GM19035 (cell line): Measurements from ENCODE around the gene SNCAIP.
A peak's percentile ranks its signal among the peaks of the same experiment; 100 is the strongest.

ENCODE experiments used
- ATAC-seq: cut with Tn5 transposase; IDR thresholded peaks from one replicate; pipeline ENCODE4 v1.9.1; 2021; ENCODE audit not compliant: unreplicated experiment

The SNCAIP gene

DNA sequence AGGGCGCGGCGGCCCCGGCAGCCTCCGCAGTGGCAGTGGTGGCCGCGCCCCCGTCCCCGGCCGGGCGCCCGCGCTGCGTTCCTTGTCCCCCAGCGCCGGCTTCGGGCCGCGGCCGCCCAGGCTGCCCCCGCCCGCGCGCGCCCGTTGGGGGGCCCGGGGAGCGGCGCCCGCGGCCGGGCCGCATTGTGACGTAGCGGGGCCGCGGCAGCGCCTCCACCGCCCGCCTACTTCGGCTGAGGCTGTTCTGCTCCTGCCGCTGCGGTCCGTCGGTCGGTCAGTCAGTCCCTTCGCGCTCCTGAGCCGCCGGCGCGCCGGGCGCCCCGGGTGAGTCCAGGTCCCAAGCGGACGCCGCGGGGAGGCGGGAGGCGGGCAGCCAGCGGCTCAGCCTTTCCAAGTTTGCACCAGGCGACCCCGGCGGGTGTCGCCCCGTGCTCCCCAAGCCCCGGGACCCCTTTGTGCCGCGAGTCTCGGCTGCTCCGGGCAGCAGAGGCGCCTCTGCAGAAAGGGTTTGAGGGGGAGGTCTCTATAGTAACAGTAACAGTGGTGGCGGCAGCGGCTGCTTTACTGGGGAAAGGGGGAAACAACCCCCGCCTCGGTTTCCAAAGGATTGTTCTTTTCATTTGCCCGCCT, at the start of gene SNCAIP:
Gene SNCAIP (plus strand): TSS at position 277 of the 630 bp plus-strand sequence. CDS start 78,898 bp downstream, outside the sequence.
- ATAC-seq = peak; percentile 67

DNA sequence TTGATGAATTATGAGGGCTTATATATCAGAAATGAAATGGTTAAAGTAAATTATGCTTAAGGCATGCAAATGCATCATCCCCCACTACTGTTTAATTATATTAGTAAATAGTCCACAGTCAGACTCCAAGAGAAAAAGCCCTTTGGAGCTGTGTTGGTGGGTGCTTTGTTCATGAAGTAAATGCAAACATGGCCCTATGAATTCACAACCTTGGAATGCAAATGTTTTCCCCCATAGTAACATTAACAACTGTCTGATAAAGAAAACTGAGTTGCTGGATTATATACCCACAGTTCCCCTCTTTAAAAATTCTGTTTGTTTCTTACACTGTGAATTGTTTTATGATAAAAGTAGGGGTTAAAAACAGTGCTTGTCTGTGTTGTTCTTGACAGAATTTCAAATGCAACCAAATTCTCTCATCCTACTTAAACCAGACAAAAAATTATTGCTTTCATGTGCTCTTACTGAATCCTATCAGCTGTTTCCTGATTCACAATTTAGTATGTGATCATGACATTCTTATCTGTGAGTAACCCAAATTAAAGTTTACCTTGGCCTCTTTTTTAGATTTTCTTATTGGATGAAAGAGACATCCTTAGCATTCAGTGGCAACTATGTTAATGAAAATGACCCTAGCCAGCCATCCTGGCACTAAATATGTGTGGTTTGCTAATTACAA, 48.5 kb upstream of the SNCAIP start:
- ATAC-seq = no peak

DNA sequence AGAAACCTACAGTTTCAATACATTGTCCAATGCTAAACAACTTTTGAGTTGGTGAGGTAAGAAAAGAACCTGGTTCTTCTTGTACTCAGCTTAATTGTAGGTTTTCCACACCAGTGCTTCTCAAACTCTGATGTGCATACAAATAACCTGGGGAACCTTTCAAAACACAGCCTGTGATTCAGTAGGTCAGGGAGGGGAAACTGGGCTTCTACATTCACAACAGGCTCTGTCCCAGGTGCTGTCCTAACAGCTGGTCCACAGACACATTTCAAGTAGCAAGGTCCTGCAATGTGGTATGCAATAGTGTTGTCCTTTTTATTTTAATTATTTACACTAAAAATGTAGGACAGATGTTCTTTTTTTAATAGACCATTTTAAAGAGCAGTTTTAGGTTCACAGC, 47.4 kb upstream of the SNCAIP start:
- no peak for ATAC-seq

DNA sequence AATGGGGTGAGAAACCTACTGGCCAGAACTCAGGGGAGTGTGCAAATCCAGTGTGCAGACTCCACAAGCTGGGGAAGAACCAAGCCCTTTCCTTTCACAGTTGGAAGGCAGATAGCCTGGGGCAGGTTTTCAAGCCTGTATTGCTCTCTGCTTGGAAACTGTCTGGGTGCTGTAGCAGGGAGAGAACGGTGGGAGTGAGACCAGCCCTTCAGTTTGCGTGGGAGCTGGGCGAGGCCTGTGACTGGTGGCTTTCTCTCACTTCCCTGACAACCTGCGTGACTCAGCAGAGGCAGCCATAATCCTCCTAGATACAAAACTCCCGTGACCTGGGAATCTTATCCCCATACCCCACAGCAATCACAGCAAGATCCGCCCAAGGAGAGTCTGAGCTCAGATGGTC, 44.9 kb upstream of the SNCAIP start:
- ATAC-seq = no peak

DNA sequence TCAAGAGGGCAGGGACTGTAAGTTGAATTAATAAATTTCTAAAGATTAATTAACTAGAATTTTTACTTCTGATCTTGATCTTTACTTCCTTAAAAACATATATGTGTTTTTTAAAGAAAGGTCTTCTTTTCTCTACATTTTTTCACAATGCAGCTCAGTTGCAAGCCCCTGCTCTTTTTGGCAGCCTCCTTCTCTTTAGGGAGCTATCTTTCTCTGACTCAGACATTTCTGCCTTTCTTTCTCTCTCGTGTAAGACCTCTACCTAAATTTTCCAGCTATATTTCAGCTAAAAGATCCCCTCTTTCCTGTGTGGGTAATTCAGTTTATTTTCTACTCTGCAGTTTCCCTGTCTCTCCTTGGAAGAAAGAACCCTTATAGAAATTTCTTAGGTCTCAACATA, 38.3 kb upstream of the SNCAIP start:
- ATAC-seq = no peak

DNA sequence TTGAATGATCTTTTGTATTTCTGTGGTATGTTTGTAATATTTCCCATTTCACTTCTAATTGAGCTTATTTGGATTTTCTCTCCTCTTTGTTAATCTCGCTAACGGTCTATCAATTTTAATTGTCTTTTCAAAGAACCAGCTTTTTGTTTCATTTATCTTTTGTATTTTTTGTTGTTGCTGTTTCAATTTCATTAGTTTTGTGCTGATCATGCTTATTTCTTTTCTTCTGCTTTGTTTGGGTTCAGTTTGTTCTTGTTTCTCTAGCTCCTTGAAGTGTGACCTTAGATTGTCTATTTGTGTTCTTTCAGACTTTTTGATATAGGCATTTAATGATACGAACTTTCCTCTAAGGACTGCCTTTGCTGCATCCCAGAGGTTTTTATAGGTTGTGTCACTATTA, 28.4 kb upstream of the SNCAIP start:
- ATAC-seq = no peak

DNA sequence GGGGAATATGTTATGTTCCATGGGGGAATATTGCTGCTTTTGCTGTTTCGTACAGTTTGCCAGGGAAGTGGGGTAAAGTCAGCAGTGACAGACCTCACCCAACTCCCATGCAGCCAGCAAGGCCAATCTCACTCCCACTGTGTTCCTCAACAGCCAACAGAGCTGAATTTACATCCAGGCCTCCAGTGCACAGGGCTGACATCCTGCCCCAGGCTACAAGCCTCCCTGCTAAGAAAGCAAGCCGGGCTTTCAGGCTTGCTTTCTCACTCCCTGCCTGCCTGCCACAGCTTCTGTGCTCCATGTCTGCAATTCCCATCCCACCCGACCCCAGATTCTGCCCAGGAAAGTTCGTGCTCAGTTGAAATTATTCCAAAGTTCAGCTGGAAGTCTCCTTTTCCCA, 25.5 kb upstream of the SNCAIP start:
- no peak for ATAC-seq

DNA sequence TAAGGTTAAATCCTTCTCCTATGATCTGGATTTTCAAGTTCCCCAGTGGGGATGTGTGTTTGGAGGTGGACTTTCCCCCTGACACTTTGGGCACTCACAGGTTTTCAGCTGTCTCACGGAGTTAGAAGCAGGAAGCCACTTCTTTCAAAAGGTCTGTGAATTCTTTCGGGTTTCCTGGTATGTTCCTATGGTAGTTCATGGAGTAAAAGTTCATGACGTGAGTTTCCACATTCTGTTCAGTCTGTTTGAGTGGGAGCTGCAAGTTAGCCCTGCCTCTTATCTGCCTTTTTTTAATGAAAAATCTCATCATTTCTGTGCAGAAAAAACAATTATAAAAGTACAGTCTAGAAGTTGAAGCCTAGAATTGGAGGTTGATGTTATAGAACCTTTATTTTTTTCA, 24.9 kb upstream of the SNCAIP start:
- ATAC-seq = no peak

DNA sequence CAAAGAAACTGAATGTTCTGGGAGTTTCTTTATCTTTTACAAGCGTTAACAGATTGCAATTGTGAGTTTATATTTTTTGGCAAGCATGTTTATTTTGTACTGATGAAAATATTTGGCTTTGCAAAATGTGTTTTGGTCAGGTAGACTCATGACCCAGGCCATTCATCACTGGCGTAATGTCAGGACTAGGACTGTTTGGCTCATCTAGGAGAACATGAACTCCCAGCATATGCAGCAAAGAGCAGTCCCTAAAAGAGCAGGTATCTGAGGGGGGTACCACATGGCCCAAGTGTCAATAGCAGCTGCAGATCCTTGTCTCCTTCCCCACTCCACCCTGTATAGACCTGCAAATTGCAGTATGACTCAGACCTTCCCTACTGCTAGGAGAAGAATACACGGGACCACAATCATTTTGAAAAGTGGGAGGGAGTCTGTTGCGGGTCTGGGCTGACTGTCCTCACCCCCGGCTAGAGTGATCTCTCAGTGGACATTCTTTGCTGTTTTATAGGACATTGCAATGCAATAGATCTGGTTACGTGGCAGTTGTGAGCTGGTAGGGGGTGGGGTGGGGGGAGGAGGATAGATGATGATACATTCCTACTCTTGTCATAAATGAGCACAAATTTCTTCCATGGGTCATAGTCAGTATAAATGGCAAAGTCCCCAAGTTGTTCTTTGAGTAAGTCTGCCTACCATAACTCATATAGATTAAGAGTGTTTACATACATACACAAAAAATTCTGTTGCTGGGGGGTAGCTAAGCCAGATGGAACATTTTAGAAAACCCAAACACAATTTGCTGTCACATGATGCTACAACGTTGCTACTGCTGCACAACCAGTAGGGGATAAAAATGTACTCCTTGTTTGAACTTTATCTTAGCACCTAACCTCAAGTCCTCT, 20.8 kb upstream of the SNCAIP start:
- ATAC-seq = no peak

DNA sequence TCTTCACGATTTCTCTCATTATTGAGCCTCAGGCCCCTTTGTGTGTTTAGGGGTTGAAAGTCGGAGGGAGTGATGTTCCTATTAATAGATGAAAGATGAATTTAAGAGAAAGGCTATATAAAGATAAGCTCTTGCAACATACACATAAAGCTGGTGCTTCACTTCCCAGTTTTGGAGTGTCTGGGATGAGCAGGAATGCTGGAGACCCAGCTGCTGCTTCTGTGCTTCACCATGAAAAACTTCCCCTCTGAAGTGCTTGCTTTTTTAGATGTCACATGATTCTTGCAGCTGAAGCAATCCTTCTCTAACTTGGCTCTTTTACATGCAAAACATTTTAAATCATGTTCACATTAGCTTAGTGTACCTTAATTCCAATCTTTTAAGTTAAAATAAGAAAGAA, 19.7 kb upstream of the SNCAIP start:
- no peak for ATAC-seq

DNA sequence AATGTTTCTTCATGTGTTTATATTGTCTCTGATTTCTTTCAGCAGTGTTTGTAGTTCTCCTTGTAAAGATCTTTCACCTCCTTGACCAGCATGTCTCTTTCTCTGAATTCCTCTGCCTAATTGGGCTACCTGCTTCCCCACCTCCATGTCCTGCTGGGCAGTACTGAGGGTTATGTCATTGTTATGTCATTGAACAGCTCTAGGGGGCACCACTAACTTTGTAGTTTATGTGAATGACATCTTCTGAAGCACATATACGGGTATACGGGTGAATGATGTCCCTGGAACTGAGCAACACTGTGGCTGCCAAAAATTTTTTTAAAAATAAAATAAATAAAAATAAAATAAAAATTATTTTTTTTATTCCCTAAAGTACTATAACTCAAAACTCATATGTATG, 16.9 kb upstream of the SNCAIP start:
- ATAC-seq = peak; percentile 39

DNA sequence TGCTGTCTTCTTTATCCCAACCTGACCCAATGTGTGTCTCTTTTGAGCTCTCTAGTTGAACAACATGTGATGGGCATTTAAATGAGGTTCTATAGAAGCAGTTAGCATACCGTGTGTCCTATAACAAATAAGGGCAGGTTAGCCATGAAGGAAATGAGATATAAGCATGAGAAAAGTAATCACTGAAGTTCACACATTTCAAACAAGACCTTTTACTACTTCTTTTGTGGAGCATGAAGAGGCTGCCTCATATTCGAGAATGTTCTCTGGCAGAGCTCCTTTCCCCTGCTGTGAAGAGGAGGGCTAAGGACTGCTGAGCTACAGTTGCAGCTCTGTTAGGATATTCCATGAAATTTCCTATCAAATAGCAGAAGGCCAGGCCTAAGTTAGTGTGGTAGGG, 15.2 kb upstream of the SNCAIP start:
- ATAC-seq = no peak

DNA sequence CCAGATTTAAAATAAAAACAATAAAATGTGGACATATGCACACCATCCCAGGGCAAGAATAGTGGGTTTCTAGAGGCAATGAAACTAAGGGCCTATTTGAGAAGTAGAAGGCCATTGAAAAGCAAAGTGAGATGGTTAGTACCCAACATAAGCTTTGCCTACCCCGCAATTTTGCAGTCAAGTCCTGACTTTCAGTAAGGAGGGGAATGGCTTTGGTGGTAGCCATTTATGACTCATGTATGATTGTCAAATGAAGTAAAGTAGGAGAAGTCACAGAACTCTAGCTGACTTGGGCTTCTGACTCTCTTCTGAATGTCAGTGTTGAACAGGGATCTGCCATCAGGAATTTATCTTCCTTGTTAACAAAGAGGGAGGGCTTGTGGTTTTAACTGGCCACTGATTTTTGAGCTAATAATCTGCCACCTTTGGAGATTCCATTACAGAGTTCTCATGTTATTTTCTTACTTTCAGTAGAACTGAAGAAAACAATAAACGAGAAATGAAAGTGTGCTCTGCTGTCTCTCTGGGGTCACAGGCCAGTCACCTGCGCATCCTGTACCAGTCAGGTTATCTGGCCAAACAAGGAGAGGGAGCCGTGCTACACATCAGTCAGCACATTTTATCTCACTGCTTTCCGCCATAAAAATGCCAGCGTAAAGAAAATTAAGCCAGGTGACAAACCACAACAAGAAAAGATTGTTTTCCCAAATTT, 14.3 kb upstream of the SNCAIP start:
- ATAC-seq = peak; percentile 92

DNA sequence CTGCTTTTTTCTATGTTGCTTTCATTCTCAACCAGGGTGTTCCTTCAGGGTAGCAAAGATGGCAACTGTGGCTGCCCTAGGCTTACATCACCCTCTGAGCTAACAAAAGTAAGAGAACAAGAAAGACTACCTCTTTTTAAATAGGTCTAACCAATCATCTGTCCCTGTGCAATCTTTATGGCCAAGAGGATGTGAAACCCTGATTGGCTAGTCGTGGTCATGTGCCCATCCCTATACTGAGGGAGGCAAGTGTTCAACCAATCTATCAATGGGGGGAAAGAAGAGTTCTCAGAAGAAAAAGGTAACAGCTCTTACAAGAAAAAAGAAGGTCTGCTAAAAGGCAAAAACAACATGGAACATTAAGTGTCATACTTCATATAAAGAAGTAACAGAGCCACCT, 11.7 kb upstream of the SNCAIP start:
- no peak for ATAC-seq

DNA sequence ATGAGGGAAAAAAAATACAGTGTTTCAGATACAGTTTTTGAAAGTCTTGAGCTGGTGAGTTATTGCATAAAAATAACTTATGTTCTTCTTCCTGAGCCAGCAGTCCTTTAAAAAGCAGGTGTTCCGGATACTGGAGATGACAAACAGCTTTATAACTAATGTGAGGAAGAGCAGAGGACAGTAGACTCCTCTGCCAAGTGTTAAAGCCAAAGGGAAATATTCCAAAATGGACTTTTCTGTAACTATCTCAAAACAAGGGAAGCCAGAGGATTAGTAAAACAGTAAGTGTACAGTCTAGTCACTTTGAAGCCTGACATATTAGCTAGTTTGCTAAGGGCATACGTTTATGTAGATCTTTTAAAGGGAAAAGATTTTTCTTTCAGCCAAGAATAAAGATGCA, 11.0 kb upstream of the SNCAIP start:
- no peak for ATAC-seq

DNA sequence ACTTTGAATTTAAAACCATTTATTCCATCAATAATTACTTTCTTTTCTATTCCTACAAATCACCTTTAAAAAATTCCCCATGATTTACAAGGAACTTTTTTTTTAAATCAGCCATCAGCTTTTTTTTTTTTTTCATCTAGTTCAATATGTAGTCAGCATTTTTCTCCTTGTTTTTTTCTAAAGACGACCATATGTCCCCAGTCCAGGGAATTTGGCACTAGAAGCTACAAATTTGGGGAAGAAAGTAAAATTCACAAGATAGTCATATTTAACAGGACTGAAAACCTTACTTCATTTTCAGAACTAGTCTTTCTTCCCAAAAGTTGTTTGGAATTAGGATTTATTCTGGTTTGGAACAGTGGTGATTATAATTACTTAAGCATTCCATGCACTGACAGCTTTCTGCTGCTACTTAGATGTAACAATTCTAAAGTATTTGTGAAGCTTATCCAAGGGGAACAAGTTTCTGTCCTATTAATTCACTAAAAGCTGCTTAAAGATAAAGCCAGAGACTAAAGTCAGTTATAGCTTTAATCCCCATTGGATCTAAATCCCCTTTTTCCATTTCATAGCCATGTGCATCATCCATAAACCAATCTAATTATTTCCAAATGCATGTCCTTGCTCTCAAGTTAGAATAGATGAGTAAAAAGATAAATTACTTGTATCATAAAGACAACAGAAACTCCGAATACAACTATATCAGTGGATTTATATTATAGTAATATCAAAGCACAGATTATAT, 7.4 kb upstream of the SNCAIP start:
- ATAC-seq = no peak

DNA sequence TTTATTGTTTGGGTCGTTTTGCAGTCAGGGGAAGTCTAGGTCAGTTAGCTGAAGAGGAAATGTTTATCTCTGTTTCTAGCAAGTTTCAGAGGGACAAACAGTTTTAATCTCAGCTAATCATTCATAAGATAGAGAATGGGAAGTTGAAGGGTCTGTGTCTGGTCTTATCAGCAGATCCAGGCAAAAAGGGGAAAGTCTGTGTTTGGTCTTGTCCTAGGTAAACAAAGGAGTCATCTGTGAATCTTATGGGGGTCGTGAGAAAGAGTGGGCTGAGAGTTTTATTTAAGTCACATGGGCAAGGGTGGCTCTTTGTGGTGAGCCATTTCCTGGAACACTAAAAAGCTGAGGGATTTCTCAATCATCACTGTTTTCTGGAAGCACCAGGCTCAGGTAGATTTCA, 5.6 kb upstream of the SNCAIP start:
- ATAC-seq = no peak

DNA sequence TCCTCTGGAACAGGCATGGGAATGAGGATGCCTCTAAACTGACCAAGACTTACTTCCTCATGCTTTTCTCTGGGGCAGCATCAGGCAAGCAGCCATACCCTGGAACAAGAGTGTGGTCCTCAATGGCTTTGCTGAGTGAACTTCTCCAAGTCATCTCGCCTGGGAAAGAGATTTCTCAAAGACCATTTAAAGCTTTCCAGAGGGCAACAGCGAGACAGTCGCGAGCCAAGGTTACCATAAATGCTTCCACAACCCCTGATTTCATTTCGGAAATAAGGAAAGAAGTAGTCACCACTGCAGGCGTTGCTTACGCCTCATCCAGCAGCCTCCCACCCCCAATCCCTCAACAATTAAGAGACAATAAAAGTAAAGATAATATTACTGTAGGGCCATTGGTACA, 1.1 kb upstream of the SNCAIP start:
- no peak for ATAC-seq

DNA sequence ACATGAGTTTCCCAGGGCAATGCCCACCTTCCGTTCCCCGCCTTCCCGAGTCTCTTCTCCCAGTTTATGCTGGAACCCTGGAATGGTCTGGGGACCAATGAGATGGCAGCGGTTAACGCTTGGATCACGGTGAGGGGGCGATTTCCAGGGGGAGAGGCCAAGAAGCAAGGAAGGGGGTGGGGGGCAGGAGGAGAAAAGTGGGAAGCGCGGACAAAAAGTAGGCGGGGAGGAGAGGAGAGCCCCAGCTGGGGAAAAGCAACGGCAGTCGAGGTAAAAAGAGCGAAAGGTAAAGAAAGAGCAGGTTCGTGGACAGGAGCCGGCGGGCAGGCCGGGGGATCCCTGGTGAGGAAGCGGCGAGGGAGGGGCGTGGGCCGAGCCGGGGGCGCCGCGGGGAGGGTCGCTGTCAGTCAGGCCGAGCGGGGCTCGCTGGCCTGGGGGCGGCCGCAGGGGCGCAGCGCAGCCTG, 508 bp upstream of the SNCAIP start:
- no peak for ATAC-seq

DNA sequence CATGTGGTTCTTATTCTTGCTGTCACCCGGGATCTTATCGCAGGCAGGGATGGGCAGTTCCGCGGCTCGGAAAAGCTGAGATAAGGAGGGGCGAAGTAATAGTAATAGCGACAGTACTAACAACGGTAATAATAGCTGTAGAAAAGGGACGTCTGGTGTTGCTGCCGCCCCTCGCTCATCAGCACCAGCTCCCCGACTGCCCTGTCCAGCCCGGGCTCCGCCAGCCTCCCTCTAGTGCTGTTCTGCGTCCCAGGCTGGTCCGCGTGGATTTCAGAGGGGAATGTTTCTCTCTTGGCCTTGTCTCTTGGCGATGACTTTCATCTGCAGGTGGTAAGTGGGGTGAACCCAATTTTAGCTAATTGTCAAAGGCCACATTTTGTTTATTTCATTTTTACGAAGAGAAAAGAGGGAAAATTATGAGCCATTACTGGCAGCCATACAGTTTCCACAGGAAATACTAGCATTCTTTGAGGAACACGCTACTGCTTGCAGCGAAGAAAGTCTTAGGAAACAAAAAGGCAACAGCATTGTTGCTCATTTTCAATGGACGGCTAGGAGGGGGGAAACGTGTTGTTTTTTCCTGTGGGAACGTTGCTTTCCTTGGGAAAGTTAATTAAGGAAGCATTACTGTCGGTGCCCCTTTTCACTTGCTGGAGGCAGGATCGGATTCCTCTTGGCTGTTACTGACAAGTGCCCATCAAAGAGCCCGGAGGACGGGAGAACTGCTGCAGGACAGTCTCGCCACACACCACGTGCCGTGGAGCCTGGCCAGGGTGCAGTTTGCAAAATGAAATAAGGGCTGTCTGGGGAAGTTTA, 762 bp downstream of the SNCAIP start:
- peak; percentile 14 for ATAC-seq
